Activated naive CD4-positive, alpha-beta T cell treated with anti-CD3 and anti-CD28 coated beads for 36 hours (primary cell): ENCODE results near the gene TRAF5. TPM values are rescaled to one million over a fixed set of nuclear protein-coding genes. Genes with fewer than 3 reads are reported as not detected.

Experiments used
- CTCF ChIA-PET: fragments of 350-600 bp; sonication (Branson Sonifier 250); formaldehyde crosslinking; loops from one replicate; lab custom pipeline; 2021; ENCODE audit warnings: antibody characterized with exemption; lab: Charles Lee
- DNase-seq: peaks from one replicate; pipeline ENCODE4 v3.0.0-alpha.2; 2020
- H3K27ac Mint-ChIP-seq: one replicate; pipeline ENCODE4 v1.8.0; 2021; ENCODE audit warnings: mild to moderate bottlenecking, mixed read lengths
- H3K27me3 Mint-ChIP-seq: one replicate; pipeline ENCODE4 v1.8.0; 2021; ENCODE audit warnings: low read depth, mixed read lengths
- H3K36me3 Mint-ChIP-seq: one replicate; pipeline ENCODE4 v1.8.0; 2021; ENCODE audit warnings: low read depth, mixed read lengths
- H3K4me1 Mint-ChIP-seq: one replicate; pipeline ENCODE4 v1.8.0; 2021; ENCODE audit warnings: low read depth, mixed read lengths
- H3K4me3 Mint-ChIP-seq: one replicate; pipeline ENCODE4 v1.8.0; 2021; ENCODE audit warnings: mild to moderate bottlenecking, moderate library complexity, mixed read lengths
- H3K9me3 Mint-ChIP-seq: one replicate; pipeline ENCODE4 v1.8.0; 2021; ENCODE audit warnings: mixed read lengths
- intact Hi-C: fragments of 100-400 bp; cut with micrococcal nuclease; formaldehyde crosslinking; loops from one replicate; pipeline ENCODE4 v1.15.1; 2023
- total RNA-seq, 2 experiments: library from RNA; stranded (reverse); gene quantifications; one replicate each; pipeline ENCODE4 v1.2.3, GENCODE V29; 2021

Gene TRAF5
- total RNA-seq, 2 experiments from 2014 or later, result 16.1 to 18.8 TPM

DNA sequence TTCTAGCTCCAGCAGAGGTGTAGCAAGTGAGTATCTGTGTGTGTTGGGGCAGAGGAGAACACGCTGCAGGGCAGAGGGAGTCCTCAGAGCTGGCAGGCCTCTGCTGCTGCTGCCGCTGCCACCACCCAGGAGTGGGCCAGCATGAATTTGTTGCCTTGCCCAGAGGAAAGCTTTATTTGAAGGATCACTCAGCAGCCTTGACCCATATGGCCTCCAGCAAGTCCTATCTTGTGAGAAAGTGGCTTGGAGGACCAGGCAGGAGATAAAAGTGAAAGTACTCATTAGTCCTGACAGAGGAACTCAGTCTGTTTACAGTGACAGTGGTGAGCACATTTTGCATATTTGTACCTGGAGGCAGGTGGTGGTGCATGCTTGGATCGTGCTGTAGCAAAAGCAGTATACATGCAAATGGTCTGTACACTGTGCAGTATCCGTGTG lies 3.1 kb downstream of the TRAF5 start:
- Mint-ChIP-seq H3K36me3 (no peaks in the 10 kb centered on the region), H3K4me1 (peaks cover 75% of the 10 kb centered on the region), H3K27me3 (no peaks in the 10 kb centered on the region), H3K4me3 (peak overlapping the region; percentile 86), H3K9me3 (no peaks in the 10 kb centered on the region), H3K27ac (peak overlapping the region; percentile 67)
- intact Hi-C loops, result loop anchor here (5.0 to 10.0 kb wide), 2 partner anchors 348 to 605 kb away; partner anchors contain the start of gene NEK2
- DNase-seq, result no peak
- CTCF ChIA-PET, result interaction anchor here (0.7 to 3.0 kb wide), 6 partner anchors 18 to 185 kb away, joined by 3 to 19 read pairs (median 4); no protein-coding TSS in a partner anchor

GRCh38 chr1:211330282-211330936 lies 3.8 kb downstream of the TRAF5 start:
- H3K4me1 Mint-ChIP-seq, result peaks cover 78% of the 10 kb centered on the region
- no peaks in the 10 kb centered on the region for H3K9me3 Mint-ChIP-seq
- H3K36me3 Mint-ChIP-seq, result no peaks in the 10 kb centered on the region

GRCh38 chr1:211331011-211331709 lies 4.5 kb downstream of the TRAF5 start:
- no peaks in the 10 kb centered on the region for H3K27me3 Mint-ChIP-seq
- H3K36me3 Mint-ChIP-seq, result no peaks in the 10 kb centered on the region
- H3K9me3 Mint-ChIP-seq, result no peaks in the 10 kb centered on the region
- CTCF ChIA-PET, result interaction anchor here (0.5 to 3.2 kb wide), 2 partner anchors 8 to 184 kb away, joined by 4 to 14 read pairs; no protein-coding TSS in a partner anchor
- intact Hi-C loops, result no loop called here
- DNase-seq, result no peak
- H3K27ac Mint-ChIP-seq, result no peak overlapping the region
- peaks cover 79% of the 10 kb centered on the region for H3K4me1 Mint-ChIP-seq
- H3K4me3 Mint-ChIP-seq, result no peak overlapping the region

More at GRCh38 chr1:211330282-211330936, 3.8 kb downstream of the TRAF5 start:
- Mint-ChIP-seq H3K27me3 (no peaks in the 10 kb centered on the region), H3K4me3 (peak overlapping the region; percentile 86), H3K27ac (peak overlapping the region; percentile 7)
- intact Hi-C loops, result no loop called here
- no peak for DNase-seq
- CTCF ChIA-PET, result interaction anchor here (0.5 to 1.1 kb wide), 4 partner anchors 17 to 185 kb away, joined by 3 to 4 read pairs (median 4); no protein-coding TSS in a partner anchor

- Mint-ChIP-seq H3K27ac (no peak overlapping the region), H3K9me3 (no peaks in the 10 kb centered on the region), H3K4me3 (no peak overlapping the region), H3K4me1 (peaks cover 86% of the 10 kb centered on the region), H3K27me3 (no peaks in the 10 kb centered on the region), H3K36me3 (no peaks in the 10 kb centered on the region)
- CTCF ChIA-PET, result interaction anchor here (3.2 kb wide), 1 partner anchor 9 kb away, joined by 14 read pairs; no protein-coding TSS in a partner anchor
- intact Hi-C loops, result no loop called here
- no peak for DNase-seq
Measured at GRCh38 chr1:211332036-211332616, 5.5 kb downstream of the TRAF5 start.

DNA sequence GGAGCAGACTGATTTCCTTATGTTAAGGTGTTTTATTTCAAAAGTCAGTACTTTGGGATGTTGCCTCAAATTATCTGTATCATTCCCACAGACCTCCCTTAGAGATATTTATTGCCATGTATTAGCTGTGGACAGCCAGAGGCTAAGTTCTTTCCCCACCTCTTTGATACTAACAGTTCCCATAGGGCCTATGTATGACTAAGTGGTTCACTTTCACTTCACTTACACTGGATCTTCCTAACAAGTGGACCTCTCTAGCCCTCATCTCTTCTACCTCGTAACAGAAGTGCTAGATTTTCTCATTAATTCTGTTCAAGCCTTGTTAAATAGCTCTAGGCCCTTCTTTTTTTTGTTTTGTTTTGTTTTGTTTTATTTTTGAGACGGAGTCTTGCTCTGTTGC lies 6.2 kb downstream of the TRAF5 start:
- CTCF ChIA-PET, result interaction anchor here (3.2 kb wide), 1 partner anchor 9 kb away, joined by 14 read pairs; no protein-coding TSS in a partner anchor
- DNase-seq, result no peak
- Mint-ChIP-seq H3K4me1 (peaks cover 91% of the 10 kb centered on the region), H3K36me3 (no peaks in the 10 kb centered on the region), H3K27me3 (no peaks in the 10 kb centered on the region), H3K27ac (no peak overlapping the region), H3K9me3 (no peaks in the 10 kb centered on the region), H3K4me3 (no peak overlapping the region)
- intact Hi-C loops, result no loop called here

- Mint-ChIP-seq H3K27ac (peak overlapping the region; percentile 9), H3K4me3 (no peak overlapping the region), H3K36me3 (no peaks in the 10 kb centered on the region), H3K4me1 (peaks cover 86% of the 10 kb centered on the region), H3K9me3 (no peaks in the 10 kb centered on the region), H3K27me3 (no peaks in the 10 kb centered on the region)
- CTCF ChIA-PET, result interaction anchor here (0.6 to 3.2 kb wide), 4 partner anchors 8 to 73 kb away, joined by 3 to 14 read pairs (median 4); no protein-coding TSS in a partner anchor
- no peak for DNase-seq
- intact Hi-C loops, result loop anchor here (2.0 kb wide), 1 partner anchor 49 kb away; no protein-coding TSS in a partner anchor
Measured at GRCh38 chr1:211333906-211334305, 7.3 kb downstream of the TRAF5 start.

GRCh38 chr1:211334986-211335385 lies 8.4 kb downstream of the TRAF5 start:
- H3K4me1 Mint-ChIP-seq, result peaks cover 86% of the 10 kb centered on the region
- DNase-seq, result peak; percentile 36
- H3K27me3 Mint-ChIP-seq, result no peaks in the 10 kb centered on the region
- H3K9me3 Mint-ChIP-seq, result no peaks in the 10 kb centered on the region
- H3K4me3 Mint-ChIP-seq, result no peak overlapping the region
- no peaks in the 10 kb centered on the region for H3K36me3 Mint-ChIP-seq
- intact Hi-C loops, result loop anchor here (1.0 to 2.0 kb wide), 2 partner anchors 8 to 48 kb away; no protein-coding TSS in a partner anchor
- peak overlapping the region; percentile 85 for H3K27ac Mint-ChIP-seq
- CTCF ChIA-PET, result interaction anchor here (1.6 to 3.5 kb wide), 3 partner anchors 9 to 17 kb away, joined by 3 to 16 read pairs (median 6); no protein-coding TSS in a partner anchor

- H3K9me3 Mint-ChIP-seq, result no peaks in the 10 kb centered on the region
- CTCF ChIA-PET, result interaction anchor here (0.7 to 3.5 kb wide), 5 partner anchors 10 to 141 kb away, joined by 3 to 16 read pairs (median 3); no protein-coding TSS in a partner anchor
- peak overlapping the region; percentile 85 for H3K27ac Mint-ChIP-seq
- H3K4me3 Mint-ChIP-seq, result peak overlapping the region; percentile 49
- H3K36me3 Mint-ChIP-seq, result peaks cover under 1% of the 10 kb centered on the region
- no peaks in the 10 kb centered on the region for H3K27me3 Mint-ChIP-seq
- intact Hi-C loops, result loop anchor here (1.0 to 2.0 kb wide), 3 partner anchors 8 to 47 kb away; no protein-coding TSS in a partner anchor
- peak; percentile 42 for DNase-seq
- H3K4me1 Mint-ChIP-seq, result peaks cover 84% of the 10 kb centered on the region
Measured at GRCh38 chr1:211335522-211336157, 9.0 kb downstream of the TRAF5 start.

DNA sequence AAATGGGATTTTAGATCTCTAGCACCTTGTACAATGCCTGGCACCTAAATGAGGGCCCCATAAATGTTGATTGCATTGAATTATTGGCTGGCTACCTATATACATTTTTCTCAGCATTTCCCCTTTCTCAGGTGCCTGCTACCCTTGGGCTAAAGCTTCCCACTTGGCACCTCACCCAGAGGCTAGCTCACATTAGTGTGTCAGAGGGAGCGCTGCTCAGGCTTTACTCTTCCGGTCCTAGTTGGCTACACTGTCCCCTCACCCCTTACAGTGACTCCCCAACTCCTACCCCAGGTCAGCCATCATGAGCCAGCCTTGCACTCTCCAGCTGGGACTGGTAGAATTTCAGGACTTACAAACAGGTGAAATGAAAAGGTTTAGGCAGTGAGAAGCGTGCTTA lies 9.5 kb downstream of the TRAF5 start:
- Mint-ChIP-seq H3K27ac (peak overlapping the region; percentile 85), H3K4me1 (peaks cover 84% of the 10 kb centered on the region), H3K27me3 (no peaks in the 10 kb centered on the region), H3K4me3 (peak overlapping the region; percentile 49), H3K9me3 (no peaks in the 10 kb centered on the region), H3K36me3 (peaks cover 2% of the 10 kb centered on the region)
- intact Hi-C loops, result loop anchor here (1.0 kb wide), 1 partner anchor 15 kb away; no protein-coding TSS in a partner anchor
- CTCF ChIA-PET, result interaction anchor here (0.7 to 3.5 kb wide), 4 partner anchors 10 to 140 kb away, joined by 3 to 16 read pairs (median 4); no protein-coding TSS in a partner anchor
- no peak for DNase-seq

DNA sequence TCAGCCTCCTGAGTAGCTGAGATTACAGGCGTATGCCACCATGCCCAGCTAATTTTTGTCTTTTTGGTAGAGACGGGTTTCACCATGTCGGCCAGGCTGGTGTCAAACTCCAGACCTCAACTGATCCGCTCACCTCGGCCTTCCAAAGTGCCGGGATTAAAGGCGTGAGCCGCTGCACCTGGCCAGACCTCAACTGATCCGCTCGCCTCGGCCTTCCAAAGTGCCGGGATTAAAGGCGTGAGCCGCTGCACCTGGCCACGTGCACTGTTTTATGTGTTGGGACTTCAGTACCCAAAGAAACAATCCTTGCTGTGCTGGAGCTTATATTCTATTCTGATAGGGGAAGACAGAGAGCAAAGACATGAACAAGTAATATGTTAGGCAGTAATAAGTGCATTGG lies 10.1 kb downstream of the TRAF5 start:
- intact Hi-C loops, result loop anchor here (1.0 kb wide), 1 partner anchor 15 kb away; no protein-coding TSS in a partner anchor
- H3K9me3 Mint-ChIP-seq, result no peaks in the 10 kb centered on the region
- H3K36me3 Mint-ChIP-seq, result peaks cover 2% of the 10 kb centered on the region
- no peak for DNase-seq
- CTCF ChIA-PET, result interaction anchor here (0.7 to 3.5 kb wide), 4 partner anchors 10 to 140 kb away, joined by 3 to 16 read pairs (median 4); no protein-coding TSS in a partner anchor
- H3K4me1 Mint-ChIP-seq, result peaks cover 85% of the 10 kb centered on the region
- no peak overlapping the region for H3K4me3 Mint-ChIP-seq
- no peaks in the 10 kb centered on the region for H3K27me3 Mint-ChIP-seq
- H3K27ac Mint-ChIP-seq, result peak overlapping the region; percentile 4
